GM04503 (cell line): ENCODE measurements around the gene DNAAF1.
"Not testable (repeated sequence)": the region's sequence is repeated elsewhere in the genome, so short reads cannot be mapped to it uniquely, and the experiment has no call there.

ENCODE experiments used
- DNase-seq: peaks from one replicate; pipeline ENCODE4 v3.0.0-alpha.2; 2012; ENCODE audit warnings: low read depth

DNAAF1 gene

GRCh38 chr16:84212154-84212553 is 67.0 kb downstream of the DNAAF1 start:
- DNase-seq, result no peak

GRCh38 chr16:84212631-84213030 is 67.5 kb downstream of the DNAAF1 start:
- no peak for DNase-seq

- no peak for DNase-seq
Observed at GRCh38 chr16:84214451-84215066, 69.5 kb downstream of the DNAAF1 start.

- no peak for DNase-seq
Observed at GRCh38 chr16:84215531-84215930, 70.4 kb downstream of the DNAAF1 start.

GRCh38 chr16:84216144-84216543 is 71.0 kb downstream of the DNAAF1 start:
- DNase-seq, result not testable (repeated sequence)

GRCh38 chr16:84218176-84218823 is 73.2 kb downstream of the DNAAF1 start:
- no peak for DNase-seq

- DNase-seq, result no peak
Observed at GRCh38 chr16:84218956-84219355, 73.8 kb downstream of the DNAAF1 start.

GRCh38 chr16:84220851-84221250 is 75.7 kb downstream of the DNAAF1 start:
- no peak for DNase-seq

GRCh38 chr16:84223456-84223855 is 78.3 kb downstream of the DNAAF1 start:
- no peak for DNase-seq

GRCh38 chr16:84224554-84224953 is 79.4 kb downstream of the DNAAF1 start:
- no peak for DNase-seq

GRCh38 chr16:84225126-84225525 is 80.0 kb downstream of the DNAAF1 start:
- no peak for DNase-seq

GRCh38 chr16:84225571-84225970 is 80.5 kb downstream of the DNAAF1 start:
- DNase-seq, result no peak

GRCh38 chr16:84226026-84226425 is 80.9 kb downstream of the DNAAF1 start:
- DNase-seq, result no peak
